Lower leg skin (tissue), 3 donors: ENCODE data around the gene AHCYL2.

Experiments
- CTCF ChIP-seq, 3 donors: fragments of 450-650 bp; IDR thresholded peaks; one replicate each; pipeline ENCODE4 v1.5.1; 2016; ENCODE audit warnings: antibody characterized with exemption in 3 of 3, mild to moderate bottlenecking in 3 of 3, moderate library complexity in 2 of 3
- POLR2A ChIP-seq, 2 donors: fragments of 450-650 bp; IDR thresholded peaks; one replicate each; pipeline ENCODE4 v1.6.1; 2016 to 2017; ENCODE audit warnings: antibody characterized with exemption in 2 of 2, mild to moderate bottlenecking in 1 of 2, moderate library complexity in 1 of 2

- no peak for TF ChIP-seq CTCF (IDR thresholded peaks at IDR 0.05)
- no peak for TF ChIP-seq POLR2A (IDR thresholded peaks at IDR 0.05)
These were observed 91.1 kb downstream of the AHCYL2 start for GRCh38 chr7:129315960-129316359.
